Stimulated activated CD4-positive, alpha-beta T cell treated with anti-CD3 and anti-CD28 coated beads, Interleukin-4, amount 100 ng/mL, for 4 hours (primary cell): ENCODE data around the gene MEGF9.

Experiments used
- DNase-seq, 2 experiments: peaks; one replicate each; pipeline ENCODE4 v3.0.0-alpha.2; 2020

MEGF9 gene

DNA sequence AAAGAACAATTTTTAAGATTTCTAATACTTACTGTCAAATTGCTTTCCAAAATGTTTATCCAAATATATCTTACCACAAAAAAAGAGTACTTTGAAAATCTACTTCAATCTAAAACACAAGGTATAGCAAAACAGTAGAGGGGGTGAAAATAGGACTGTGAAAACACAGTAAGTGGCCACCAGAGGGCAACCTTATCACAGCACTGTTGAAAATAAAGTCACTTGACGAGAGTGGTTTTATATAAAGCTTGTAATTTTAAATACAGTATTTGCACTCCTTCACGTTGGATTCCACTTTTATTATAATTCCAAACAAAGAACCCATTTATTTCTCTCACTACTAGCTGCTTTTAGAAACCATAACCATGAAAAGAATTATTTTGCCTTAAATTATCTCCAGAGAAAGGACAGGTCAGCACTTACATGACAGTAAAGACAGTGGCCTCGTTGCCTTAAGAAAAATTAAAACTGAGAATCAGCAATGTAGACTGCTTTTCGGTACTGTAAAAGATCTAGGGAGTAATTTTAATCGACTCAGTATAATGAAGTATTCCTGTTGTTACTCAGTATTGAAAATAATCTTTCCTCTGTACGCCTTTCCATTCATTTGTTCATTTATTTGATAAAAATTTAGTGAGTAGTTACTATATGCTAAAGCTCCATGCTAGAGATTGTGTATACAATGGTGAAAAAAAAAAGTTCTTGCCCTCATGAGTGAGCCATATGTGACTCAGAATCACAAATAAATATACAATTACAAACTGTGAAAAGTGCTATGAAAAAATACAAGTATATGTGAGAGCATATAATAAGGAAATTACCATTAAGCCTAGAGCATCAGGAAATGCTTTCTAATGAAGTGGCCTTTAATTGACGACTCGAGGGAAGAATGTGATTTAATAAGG lies 94.3 kb downstream of the MEGF9 start:
- peak; percentile 19 to 40 for DNase-seq

DNA sequence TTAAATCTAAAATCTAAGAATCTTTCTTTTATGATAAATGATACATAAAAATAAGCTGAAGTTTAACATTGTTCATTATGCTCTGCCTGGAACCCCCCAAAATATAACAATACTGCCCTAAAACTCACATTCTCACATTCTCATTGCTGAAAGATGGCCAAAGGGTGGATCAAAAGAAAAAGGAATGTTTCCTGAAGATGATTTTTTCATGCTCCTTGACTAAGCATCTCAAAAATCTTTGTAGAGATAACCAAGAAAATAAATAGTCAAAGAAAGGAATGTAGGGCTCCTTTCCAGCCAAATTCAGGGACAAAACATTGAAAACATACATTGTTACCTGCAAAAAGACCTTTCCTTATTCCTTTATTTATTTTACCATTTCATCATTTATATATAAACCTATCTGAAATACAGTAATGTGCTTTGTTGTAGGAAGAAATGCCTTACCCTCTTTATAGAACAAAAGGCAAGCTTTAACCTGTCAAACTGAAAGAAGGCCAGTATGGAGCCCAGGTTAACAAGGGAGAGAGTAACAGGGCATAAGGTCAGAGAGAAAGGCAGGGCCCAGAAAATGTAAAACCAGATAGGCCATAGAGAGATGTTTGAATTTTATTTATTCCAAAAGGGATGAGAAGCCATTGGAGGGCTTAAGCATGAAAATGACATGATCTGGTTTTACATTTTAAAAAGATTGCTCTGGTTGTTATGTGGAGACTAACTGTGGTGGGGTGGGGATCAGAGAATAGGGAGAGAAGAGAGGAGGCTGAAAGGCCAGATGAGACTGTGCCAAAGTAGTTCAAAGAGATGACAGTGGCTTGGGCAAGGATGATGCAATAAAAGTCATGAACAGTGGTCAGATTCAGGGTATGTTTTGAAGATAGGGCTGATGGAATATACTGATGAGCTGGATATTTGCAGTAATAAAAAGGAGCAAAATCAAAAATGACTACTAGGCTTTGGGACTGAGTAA lies 97.0 kb downstream of the MEGF9 start:
- no peak for DNase-seq

DNA sequence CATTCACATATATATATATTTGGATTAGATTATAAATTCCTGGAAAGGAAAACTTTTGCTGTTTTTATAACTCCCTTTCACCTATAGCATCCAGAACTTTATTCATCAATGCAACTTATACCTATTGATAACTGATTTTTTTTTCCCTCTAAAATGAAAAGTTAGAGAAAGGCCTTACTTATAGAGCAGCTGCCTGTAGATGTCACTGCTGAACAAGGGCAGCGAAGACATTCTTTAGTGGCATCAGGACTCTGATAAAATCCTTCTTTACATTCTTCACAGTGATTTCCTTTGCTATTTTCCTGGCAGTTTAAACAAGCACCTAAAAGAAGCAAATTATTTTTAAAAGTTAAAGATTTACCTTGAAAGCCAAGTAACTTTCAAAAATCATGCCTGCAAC lies 102.1 kb downstream of the MEGF9 start:
- DNase-seq = no peak

DNA sequence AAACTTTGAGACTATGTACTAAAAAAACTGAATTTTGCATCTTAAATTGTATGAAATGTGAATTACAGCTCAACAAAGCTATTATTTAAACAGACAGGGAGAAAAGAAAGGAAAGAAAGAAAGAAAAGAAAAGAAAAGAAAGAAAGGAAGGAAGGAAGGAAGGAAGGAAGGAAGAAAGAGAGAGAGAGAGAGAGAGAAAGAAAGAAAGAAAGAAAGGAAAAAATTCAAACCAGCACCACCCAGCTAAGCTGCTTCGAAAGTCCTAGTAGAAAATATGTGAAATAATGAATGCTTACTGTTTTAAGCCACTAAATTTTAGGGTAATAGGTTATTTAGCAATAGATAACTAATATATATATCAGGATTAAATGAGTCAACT lies 102.6 kb downstream of the MEGF9 start:
- no peak for DNase-seq

DNA sequence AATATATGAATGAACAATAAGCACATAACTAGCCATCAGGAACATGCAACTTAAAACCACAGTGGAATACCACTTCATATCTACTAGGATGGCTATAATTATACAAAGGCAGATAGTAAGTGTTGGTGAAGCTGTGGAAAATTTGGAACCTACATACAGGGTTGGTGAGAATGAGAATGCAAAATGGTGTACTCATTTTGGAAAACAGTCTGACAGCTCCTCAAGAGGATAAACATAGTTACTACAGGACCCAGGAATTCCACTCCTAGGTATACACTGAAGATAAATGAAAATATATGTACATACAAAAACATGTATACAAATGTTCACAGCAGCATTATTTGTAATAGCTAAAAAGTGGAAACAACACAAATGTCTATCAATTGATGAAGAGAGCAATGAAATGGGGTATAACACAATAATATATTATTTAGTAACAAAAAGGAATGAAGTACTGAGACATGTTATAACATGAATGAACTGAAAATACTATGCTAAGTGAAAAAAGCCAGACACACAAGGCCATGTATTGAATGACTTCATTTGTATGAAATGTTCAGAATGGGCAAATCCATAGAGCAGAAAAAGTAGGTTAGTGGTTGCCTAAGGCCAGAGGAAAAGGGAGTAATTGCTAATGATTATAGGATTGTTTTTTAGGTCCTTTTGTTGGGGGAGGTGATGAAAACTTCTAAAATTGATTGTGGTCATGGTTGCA lies 103.1 kb downstream of the MEGF9 start:
- DNase-seq = no peak

DNA sequence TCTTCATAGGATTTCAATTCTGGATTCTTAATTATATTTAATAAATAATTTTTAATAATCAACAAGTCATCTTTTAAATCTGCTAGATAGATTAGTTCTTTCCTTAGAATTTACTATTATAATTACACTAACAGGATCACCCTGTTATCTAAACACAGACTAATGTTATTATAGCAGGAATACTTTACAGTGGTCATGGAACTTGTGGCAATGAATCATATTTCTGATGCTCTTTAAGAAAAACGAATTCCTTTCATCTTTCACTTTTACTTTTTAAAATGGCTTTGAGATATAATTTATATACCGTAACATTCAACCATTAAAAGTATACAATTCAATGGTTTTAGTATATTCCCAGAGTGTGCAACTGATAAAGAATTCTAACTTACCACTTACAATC lies 104.6 kb downstream of the MEGF9 start:
- no peak for DNase-seq

DNA sequence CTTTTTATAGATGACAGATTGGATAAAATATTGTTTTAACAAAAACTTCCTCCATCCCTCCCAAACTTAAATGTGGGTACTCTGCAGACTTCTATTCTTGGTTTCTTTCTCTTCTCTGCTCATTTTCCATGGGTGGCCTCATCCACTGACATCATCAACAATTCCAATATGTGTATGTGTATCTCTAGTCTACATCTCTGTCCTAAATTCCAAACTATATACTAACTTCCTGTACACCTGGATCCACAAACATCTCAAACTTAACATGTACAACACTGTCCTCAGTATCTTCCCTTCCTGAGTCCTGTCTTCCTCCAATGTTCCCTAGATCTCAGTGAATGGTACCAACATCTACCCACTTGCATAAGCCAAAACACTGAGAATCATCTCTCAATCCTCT lies 105.8 kb downstream of the MEGF9 start:
- no peak for DNase-seq

DNA sequence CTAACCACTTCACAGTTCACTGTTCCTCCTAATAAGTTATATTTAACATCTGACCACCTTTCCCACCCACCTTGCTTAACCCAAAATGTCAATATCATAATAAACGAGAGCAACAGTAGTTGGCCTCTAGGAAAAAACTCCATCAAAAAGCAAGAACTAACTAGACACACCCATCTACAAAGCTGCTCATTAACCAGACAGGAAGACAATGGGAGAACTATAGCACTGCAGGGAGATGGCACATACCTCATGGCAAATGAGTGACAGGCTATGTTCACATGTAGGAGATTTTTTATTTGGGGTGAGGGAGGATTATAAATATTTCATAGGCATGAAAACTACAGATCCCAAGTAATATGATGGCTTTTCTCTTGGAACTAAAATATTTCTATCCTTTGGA lies 110.7 kb downstream of the MEGF9 start:
- no peak for DNase-seq

DNA sequence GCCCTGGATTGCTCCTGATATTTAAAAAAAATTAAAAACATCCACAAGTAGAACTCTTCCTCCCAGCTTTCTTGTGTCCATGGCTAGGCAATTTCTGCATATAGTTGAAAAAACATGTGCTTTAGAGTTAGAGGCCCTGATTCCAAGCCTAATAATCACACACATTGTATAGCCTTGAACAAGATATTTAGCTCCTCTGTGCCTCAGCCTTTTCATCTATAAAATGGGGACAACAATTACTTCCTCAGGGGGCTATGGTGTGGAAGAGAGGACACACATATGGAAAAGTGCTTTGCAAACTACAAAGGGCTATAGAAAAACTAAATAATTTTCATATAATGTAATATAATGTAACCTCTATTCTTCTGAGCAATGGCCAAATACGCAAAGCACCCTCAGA lies 111.3 kb downstream of the MEGF9 start:
- no peak for DNase-seq

DNA sequence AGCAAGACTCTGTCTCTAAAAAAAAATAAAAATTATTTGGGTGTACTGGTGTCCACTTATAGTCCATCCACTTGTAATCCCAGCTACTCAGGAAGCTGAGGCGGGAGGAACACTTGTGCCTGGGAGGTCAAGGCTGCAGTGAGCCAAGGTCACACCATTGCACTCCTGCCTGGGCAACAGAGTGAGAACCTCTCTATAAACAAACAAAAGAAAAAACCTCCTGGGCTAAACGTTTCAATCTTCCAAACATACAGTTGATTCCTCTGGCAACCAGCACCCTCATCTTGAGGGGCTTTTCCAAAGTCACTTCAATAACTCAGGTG lies 120.4 kb downstream of the MEGF9 start:
- DNase-seq = no peak

DNA sequence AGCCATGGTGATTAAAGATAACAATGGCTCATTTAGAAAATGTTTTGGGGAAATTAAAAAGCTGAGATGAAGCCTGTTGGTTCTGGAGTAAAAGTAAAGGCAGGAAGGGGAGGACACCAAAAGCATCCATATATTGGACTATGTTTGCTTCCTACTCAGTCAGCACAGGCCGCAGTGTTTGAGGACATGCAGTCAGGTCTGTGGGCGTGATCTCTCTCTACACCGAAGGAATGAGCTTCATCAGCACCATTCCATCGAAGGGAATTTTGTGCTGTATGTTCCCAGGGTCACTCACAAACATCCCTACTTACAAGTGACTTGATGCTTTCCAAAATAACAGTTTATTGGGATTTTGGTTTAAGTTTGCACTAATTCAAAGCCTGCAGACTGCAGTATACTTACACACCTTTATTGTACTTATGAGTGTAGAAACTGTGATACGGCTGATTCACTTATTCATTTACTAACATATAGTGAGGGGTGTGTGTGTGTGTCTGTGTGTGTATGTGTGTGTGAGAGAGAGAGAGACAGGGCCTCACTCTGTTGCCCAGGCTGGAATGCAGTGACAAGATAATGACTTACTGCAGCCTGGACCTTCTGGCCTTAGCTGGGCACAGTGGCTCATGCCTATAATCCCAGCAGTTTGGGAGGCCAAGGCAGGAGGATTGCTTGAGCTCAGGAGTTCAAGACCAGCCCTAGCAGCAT lies 120.9 kb downstream of the MEGF9 start:
- DNase-seq = no peak

DNA sequence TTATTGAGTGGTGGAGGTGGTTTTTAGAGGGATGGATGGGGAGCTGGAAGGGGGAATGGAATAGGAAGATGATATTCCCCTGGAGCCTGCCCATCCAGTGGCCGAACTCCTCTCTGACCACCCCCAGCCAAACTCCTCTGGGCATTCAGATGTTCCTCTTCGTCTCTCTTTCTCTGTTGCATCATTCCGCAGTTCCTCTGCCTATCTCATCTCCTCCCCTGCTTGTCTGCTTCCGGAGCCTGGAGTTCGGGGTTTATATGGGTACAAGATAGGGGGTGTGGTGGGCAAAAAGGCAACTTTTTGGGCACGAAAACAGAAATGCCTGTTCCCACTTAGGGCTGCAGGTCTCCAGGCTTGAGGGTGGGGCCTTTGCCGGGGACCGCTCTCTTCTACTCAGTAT lies 122.1 kb downstream of the MEGF9 start:
- DNase-seq = no peak

DNA sequence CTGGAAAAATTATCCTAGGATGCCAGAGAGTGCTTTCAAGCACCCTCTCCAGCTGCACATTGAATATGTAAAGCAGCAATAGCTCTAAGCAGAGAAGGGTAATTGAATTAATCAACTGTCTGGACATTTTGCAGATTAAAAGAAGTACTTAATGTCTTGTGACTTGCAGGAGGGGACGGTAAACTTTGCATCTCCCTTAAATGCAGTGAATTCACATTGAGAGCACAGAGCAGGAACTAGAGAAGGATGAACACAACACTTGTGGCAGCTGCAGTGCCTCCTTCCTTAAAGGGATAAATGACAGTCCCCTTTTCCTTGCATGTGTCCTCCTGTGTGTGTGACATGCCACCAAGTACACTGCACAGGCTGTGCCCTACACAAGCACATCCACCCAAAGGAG lies 126.9 kb downstream of the MEGF9 start:
- DNase-seq = no peak

DNA sequence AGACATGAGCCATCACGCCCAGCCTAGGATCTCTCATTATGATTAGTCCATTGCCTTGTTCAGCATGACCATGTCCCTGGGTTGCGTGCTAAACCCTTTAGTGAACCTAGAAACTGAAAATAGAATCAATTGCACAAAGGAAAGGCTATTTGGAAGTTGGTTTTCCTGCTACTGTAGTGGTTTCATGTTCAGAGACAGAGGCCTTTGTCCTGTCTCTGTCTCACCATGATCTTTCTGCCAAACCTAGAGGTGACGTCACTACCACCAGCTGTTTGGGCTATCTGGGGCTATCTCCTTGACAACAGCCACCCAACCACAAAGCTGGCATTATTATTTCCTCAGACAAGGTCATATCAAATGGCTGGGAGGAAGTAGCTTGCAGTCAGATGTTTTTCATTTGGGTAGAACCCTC lies 130.3 kb downstream of the MEGF9 start:
- DNase-seq = no peak

DNA sequence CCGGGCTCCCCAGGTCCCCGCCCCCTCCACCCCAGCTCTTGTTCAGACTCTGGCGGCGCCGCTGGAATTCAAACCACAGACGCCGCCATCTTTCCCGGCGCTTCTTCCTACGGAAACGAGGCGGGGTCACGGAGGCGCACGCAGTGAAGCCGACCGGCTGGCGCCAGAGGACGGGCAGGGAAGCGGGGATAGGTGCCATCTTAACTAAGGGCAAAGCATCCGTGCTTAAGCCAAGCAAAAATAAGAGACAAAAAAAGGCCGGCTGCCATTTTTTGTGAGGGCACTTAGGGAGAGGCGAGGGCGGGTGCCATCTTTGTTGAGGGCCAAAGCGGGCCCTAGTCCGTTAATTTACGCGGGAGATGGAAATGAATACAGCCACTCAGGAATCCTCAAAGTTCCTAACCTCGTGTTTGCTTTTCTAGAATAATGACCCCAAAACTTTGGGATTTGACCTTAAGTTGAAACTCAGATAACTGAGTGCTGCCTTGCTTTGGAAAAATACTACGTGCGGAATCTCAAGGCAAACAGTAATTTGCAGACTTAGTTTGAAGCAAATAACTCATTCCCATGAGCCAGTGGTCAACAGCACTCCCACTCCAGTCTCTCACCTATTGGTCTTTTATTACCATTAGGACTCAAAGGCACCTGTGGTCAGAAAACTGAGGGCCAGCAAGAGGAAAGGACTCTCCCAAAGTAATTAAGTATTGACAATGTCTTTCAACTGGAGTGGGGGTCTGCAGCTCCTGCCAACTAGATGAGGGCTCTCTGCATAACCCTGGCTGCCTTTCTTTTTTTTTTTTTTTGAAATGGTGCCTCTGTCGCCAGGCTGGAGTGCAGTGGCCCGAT lies 134.0 kb downstream of the MEGF9 start, which contains the start of gene CDK5RAP2:
CDK5RAP2 (minus strand) TSS at position 117 of the 846 bp plus-strand sequence. CDS start 189 bp downstream, outside the sequence.
- peak; percentile 89 to 92 for DNase-seq

DNA sequence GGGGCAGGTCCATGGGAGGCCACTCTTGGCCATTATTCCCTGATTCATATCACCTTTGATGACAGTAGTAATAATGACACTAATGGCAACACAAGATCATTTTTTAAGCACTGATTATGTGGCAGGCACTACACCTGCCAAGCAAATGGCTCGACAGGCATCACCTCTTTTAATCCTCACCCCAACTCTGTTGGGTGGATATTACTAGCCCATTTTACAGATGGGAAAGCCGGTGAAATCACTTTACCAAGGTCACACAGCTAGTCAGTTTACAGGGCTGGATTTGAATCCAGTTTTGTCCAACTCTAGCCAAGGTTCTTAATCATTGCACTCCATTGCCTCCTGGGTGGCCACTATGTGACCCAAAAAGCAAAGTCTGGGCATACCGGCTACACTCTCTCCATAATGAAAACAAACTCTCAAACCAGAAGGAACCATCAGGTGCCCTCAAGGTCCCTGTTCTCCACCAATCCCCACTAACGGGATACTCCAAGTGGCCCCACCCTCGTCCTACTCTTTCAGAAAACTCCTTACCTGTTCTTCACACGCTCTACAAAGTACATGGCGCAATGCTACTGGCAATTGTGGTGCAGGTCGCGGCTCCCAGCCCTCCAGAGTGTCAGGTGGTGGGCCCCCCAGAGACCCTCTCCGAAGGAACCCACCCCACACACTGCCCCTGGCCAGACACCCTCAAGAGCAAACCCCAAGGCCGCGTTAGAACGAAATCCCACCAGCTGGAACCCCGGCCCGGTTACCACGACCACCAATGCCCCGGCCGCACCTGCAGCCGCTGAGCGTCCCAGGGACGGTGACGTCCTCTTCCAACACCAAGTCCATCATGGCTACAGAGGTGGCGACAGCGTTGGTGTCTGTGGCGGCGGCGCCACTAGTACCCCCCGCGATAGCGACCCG lies 134.9 kb downstream of the MEGF9 start:
- DNase-seq = no peak

DNA sequence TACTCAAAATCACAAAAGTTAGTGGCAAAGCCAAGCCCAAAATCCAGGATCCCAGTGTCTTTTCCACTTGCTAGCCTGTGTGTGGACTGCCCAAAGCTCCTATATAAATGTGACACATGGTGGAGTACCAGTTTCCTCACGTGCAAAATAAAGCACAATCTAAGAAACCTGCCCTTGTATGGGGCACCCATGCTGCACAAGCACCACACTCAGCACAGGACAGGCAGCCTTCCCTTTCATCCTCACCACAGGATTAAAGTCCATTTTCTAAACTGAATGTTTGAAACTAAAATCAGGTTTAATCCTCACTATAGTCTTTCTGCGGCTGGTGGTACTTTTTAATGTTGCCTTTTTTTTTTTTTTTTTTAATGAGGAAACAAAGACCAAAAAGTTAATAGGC lies 139.8 kb downstream of the MEGF9 start:
- DNase-seq = no peak

DNA sequence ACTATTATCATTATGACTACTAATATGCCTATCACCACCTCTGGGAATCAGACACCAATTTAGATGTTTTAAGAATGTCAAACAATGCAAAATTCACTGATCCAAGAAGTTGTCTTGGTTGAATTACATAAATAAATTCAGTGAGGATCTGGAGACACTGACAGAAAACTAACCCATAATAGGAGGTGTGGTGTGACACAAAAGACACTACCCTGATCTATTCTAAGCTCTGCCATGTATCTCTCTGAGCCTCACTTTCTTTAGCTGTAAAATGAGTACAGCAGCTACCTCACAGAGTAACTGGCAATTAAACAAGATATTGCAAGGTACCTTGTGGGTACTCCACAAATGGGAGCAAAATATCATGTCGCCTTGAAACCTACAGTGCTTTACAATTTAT lies 141.8 kb downstream of the MEGF9 start:
- no peak for DNase-seq

DNA sequence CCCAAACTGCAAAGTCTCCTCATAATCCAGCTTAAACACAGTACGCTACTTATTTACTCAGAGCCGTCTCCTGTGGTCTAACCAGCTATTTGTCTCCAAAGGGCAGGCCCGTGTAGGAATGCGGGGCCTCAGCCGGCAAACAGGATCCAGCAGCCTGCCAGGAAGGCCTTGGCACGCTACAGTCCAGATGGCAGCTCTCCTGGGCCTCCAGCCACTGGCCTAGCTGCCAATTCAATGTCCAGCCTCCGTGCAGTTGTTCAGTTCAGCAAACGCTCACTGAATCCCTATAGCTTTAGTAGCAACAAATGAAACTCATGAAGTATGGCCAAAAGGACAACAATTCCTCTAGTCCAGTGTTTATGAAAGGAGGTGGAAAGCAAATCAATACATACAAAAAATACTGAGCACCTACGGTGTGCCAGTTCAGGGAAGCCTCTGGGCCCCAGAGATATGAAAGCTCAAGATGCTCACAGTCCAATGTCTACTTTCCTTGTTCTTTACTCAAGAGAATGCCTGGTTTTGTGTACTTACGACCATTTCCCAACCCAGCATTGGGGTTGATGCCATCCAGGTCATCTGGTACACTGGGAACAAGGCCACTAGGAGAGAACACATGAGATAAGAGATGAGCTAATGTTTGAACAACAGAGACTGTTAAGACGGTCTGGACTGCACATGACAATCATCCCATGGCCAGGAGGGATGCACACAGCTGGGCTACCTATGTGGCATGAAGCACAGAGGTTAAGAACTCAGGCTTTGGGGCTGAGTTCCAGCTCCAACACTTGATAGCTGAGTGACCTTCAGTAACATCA lies 142.6 kb downstream of the MEGF9 start:
- no peak for DNase-seq

DNA sequence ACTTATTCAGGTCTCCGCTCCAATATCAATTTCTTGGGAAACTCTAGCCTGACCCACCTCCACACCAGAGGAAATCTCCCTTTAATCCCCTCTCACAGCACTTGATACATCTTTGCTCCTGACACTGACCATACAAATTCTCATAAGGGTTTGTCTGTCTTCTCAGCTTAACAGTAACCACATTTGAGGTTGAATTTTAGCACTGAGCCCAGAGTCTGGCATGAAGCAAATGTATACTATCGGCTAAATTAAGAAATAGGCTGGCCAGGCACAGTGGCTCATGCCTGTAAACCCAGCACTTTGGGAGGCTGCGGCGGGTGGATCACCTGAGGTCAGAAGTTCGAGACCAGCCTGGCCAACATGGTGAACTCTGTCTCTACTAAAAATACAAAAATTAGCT lies 144.0 kb downstream of the MEGF9 start:
- no peak for DNase-seq
